ENCODE measurements around the gene FOSL1. TPM values are rescaled to one million over a fixed set of nuclear protein-coding genes. Genes with fewer than 3 reads are reported as not detected.

Gene FOSL1
- total RNA-seq, 1 donor from 2014 or later, result 37.9 TPM

DNA sequence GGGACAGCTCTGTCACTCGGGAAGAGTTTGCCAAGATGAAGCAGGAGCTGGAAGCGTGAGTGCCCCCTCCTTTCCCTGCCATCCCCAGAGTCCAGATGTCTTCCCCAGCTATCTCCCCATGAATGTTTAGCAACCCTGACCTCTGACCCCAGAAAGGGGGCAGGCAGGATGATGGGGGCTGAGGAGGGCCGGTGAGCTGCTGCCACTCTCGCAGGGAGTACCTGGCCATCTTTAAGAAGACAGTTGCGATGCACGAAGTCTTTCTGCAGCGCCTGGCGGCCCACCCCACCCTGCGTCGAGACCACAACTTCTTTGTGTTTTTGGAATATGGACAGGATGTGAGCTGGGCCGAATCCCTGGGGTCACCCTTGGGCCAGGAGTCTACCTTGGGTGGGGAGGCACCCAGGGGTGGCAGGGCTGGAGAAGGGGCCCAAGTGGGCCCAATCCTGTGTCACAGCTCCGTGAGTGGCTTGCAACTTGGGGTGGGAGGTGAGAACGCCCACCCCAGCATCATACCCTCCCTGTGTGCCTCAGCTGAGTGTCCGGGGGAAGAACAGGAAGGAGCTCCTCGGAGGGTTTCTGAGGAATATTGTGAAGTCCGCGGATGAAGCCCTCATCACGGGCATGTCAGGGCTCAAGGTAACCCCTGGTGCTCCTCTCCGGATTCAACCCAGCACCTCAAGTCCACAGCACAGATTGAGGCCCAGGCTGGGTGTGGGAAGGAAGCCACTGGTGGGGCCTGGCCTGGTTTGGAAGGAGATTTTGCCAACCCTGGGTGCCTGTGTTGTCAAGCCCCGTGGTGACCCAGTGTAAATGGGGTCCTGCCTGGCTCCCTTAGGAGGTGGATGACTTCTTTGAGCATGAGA lies 49.7 kb downstream of the FOSL1 start:
- H3K9ac ChIP-seq (ENCODE audit: low read length), result no peak overlapping the region
- FAIRE-seq, result no peak

GRCh38 chr11:65849771-65850216 lies 50.4 kb downstream of the FOSL1 start:
- H3K27ac ChIP-seq (ENCODE audit: low read depth, low read length), result no peak overlapping the region
- no peak for FAIRE-seq
- H3K4me3 Mint-ChIP-seq (ENCODE audit: unreplicated experiment), result no peak overlapping the region

More for the DNA sequence above, 49.7 kb downstream of the FOSL1 start:
- no peaks in the 10 kb centered on the region for H3K9me3 Mint-ChIP-seq (ENCODE audit: unreplicated experiment)
- no peaks in the 10 kb centered on the region for H3K27me3 ChIP-seq (ENCODE audit: insufficient read depth, low read length)
- peaks cover 50% of the 10 kb centered on the region for H4K20me1 ChIP-seq (ENCODE audit: insufficient read depth, low read length)
- H3K36me3 ChIP-seq (ENCODE audit: insufficient read depth, low read length), result peaks cover 24% of the 10 kb centered on the region
- H3K27ac ChIP-seq (ENCODE audit: low read depth, low read length), result no peak overlapping the region
- peaks cover 32% of the 10 kb centered on the region for H3K36me3 Mint-ChIP-seq (ENCODE audit: low read depth, unreplicated experiment)
- peaks cover 2% of the 10 kb centered on the region for H3K4me1 ChIP-seq (ENCODE audit: insufficient read depth, low read length)
- no peaks in the 10 kb centered on the region for H3K9me3 ChIP-seq (ENCODE audit: insufficient read depth, low read depth, low read length)
- peaks cover 4% of the 10 kb centered on the region for H3K27me3 Mint-ChIP-seq (ENCODE audit: low read depth, unreplicated experiment)
- H2AFZ ChIP-seq (ENCODE audit: low read depth, low read length), result no peak overlapping the region
- H3K4me1 Mint-ChIP-seq (ENCODE audit: low read depth, unreplicated experiment), result peaks cover 33% of the 10 kb centered on the region
- H3K27ac Mint-ChIP-seq (ENCODE audit: unreplicated experiment), result no peak overlapping the region
- no peak overlapping the region for H3K4me2 ChIP-seq (ENCODE audit: low read length)
- no peak for DNase-seq (ENCODE audit: low read depth)
- no peak overlapping the region for H3K4me3 Mint-ChIP-seq (ENCODE audit: unreplicated experiment)
- peaks cover 25% of the 10 kb centered on the region for H3K79me2 ChIP-seq (ENCODE audit: insufficient read depth, low read length)
- no peak for TF ChIP-seq CTCF (IDR thresholded peaks at IDR 0.05; ENCODE audit: insufficient read depth, low read depth, low read length)
- TF ChIP-seq EZH2 (IDR thresholded peaks at IDR 0.05; ENCODE audit: insufficient read depth, low read length), result no peak
- H3K4me3 ChIP-seq (ENCODE audit: insufficient read depth, low read depth, low read length), result no peak overlapping the region

More at GRCh38 chr11:65849771-65850216, 50.4 kb downstream of the FOSL1 start:
- Mint-ChIP-seq H3K27ac (ENCODE audit: unreplicated experiment) (no peak overlapping the region), H3K9me3 (ENCODE audit: unreplicated experiment) (no peaks in the 10 kb centered on the region), H3K27me3 (ENCODE audit: low read depth, unreplicated experiment) (peaks cover 4% of the 10 kb centered on the region), H3K36me3 (ENCODE audit: low read depth, unreplicated experiment) (peaks cover 30% of the 10 kb centered on the region), H3K4me1 (ENCODE audit: low read depth, unreplicated experiment) (peaks cover 29% of the 10 kb centered on the region)
- Histone ChIP-seq H3K79me2 (ENCODE audit: insufficient read depth, low read length) (peaks cover 19% of the 10 kb centered on the region), H4K20me1 (ENCODE audit: insufficient read depth, low read length) (peaks cover 43% of the 10 kb centered on the region), H3K9ac (ENCODE audit: low read length) (no peak overlapping the region), H3K4me2 (ENCODE audit: low read length) (no peak overlapping the region), H3K27me3 (ENCODE audit: insufficient read depth, low read length) (no peaks in the 10 kb centered on the region), H3K4me1 (ENCODE audit: insufficient read depth, low read length) (no peaks in the 10 kb centered on the region), H2AFZ (ENCODE audit: low read depth, low read length) (no peak overlapping the region), H3K9me3 (ENCODE audit: insufficient read depth, low read depth, low read length) (no peaks in the 10 kb centered on the region), H3K36me3 (ENCODE audit: insufficient read depth, low read length) (peaks cover 22% of the 10 kb centered on the region), H3K4me3 (ENCODE audit: insufficient read depth, low read depth, low read length) (no peak overlapping the region)
- TF ChIP-seq CTCF (IDR thresholded peaks at IDR 0.05; ENCODE audit: insufficient read depth, low read depth, low read length) (no peak), EZH2 (IDR thresholded peaks at IDR 0.05; ENCODE audit: insufficient read depth, low read length) (no peak)
- no peak for DNase-seq (ENCODE audit: low read depth)
